WERI-Rb-1 (cell line): ENCODE data around the gene HNRNPH3.

Experiments used
- DNase-seq: peaks from one replicate; pipeline ENCODE4 v3.0.0-alpha.2; 2020
- H3K27ac ChIP-seq: fragments of 250-450 bp; sonication (Bioruptor Pico); 2 replicates; pipeline ENCODE4 v1.5.1; 2020; ENCODE audit warnings: mild to moderate bottlenecking, moderate library complexity
- H3K27me3 ChIP-seq: fragments of 250-450 bp; sonication (Bioruptor Pico); 2 replicates; pipeline ENCODE4 v1.5.1; 2021; ENCODE audit warnings: mild to moderate bottlenecking, low read depth, moderate library complexity; ENCODE audit not compliant: insufficient read depth, severe bottlenecking
- H3K36me3 ChIP-seq: fragments of 250-450 bp; sonication (Bioruptor Pico); 2 replicates; pipeline ENCODE4 v1.5.1; 2020; ENCODE audit warnings: mild to moderate bottlenecking, moderate library complexity
- H3K4me3 ChIP-seq: 2 replicates; pipeline ENCODE4 v1.5.1; 2011; ENCODE audit warnings: low read depth, mild to moderate bottlenecking, control low read depth, low read length
- H3K9me3 ChIP-seq: fragments of 250-450 bp; sonication (Bioruptor Pico); 2 replicates; pipeline ENCODE4 v1.5.1; 2021; ENCODE audit warnings: mild to moderate bottlenecking, moderate library complexity; ENCODE audit not compliant: severe bottlenecking
- TF ChIP-seq, protein P1 (sequence below): IDR thresholded peaks from 2 replicates; pipeline ENCODE4 v1.5.1; 2011; ENCODE audit warnings: low read depth, mild to moderate bottlenecking, control low read depth, inconsistent platforms, low read length

HNRNPH3 gene

DNA sequence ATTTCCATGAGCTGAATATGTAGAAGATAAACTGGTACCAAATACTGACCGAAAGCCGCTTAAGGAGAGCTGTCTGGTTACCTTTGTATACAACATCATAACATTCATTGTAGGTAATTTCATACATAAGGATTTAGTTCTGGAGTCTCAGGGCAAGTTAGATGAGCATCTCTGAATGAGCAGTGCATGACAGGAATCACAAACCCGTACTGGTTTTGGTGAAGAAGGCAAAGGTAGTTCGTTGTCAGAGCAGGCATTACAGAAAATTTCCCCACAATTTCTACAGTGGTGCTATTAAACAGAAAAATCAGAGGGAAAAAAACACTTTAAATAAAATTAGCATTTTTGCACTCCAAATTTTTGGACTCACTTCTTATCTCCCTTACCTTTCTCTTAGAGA is 13.8 kb downstream of the HNRNPH3 start:
- Histone ChIP-seq H3K27ac (peak overlapping the region; percentile 18; the same call in 1 of the 2 replicates), H3K36me3 (peaks cover 73% of the 10 kb centered on the region)
- TF ChIP-seq, protein P1, sequence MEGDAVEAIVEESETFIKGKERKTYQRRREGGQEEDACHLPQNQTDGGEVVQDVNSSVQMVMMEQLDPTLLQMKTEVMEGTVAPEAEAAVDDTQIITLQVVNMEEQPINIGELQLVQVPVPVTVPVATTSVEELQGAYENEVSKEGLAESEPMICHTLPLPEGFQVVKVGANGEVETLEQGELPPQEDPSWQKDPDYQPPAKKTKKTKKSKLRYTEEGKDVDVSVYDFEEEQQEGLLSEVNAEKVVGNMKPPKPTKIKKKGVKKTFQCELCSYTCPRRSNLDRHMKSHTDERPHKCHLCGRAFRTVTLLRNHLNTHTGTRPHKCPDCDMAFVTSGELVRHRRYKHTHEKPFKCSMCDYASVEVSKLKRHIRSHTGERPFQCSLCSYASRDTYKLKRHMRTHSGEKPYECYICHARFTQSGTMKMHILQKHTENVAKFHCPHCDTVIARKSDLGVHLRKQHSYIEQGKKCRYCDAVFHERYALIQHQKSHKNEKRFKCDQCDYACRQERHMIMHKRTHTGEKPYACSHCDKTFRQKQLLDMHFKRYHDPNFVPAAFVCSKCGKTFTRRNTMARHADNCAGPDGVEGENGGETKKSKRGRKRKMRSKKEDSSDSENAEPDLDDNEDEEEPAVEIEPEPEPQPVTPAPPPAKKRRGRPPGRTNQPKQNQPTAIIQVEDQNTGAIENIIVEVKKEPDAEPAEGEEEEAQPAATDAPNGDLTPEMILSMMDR = no peak

DNA sequence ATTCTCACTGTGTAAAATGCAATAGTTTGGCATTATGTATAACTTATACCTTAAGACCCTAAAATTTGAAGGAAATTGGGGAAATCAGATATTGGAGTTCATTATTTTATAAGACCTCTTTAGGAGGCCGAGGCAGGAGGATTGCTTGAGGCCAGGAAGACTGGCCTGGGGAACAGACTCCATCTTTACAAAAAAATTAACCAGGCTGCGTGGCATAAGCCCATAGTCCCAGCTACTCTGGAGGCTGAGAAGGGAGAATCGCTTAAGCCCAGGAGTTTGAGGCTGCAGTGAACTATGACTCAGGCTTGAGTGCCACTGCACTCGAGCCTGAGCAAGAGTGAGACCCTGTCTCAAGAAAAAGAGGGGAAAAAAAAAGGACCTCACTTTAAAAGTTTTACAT is 14.9 kb downstream of the HNRNPH3 start:
- H3K4me3 ChIP-seq = no peak overlapping the region
- no peak for DNase-seq
- H3K27ac ChIP-seq = no peak overlapping the region
- no peaks in the 10 kb centered on the region for H3K9me3 ChIP-seq
- H3K27me3 ChIP-seq = no peaks in the 10 kb centered on the region
- TF ChIP-seq, protein P1 = no peak
- H3K36me3 ChIP-seq = peaks cover 63% of the 10 kb centered on the region

More for the DNA sequence above, 13.8 kb downstream of the HNRNPH3 start:
- H3K4me3 ChIP-seq = no peak overlapping the region
- DNase-seq = no peak
- no peaks in the 10 kb centered on the region for H3K9me3 ChIP-seq
- H3K27me3 ChIP-seq = no peaks in the 10 kb centered on the region

DNA sequence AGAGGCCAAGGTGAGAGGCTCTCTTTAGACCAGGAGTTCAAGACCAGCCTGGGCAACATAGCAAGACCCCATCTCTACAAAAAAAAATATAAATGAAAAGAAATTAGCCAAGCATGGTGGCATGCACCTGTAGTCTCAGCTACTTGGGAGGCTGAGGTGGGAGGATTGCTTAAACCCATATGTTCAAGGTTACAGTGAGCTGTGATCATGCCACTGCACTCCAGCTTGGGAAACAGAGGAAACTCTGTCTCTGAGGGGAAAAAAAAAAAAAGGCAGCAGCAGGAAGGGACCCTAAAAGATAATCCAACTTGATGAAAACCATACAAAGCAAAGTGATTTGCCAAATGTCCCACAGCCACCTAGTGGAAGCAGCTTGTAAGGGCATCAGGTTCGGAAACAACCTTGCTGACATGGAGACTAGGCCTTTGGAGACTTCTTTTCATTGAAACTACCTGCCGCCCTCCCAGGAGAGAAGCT is 16.4 kb downstream of the HNRNPH3 start:
- no peak overlapping the region; the same call in 1 of the 2 replicates for H3K27ac ChIP-seq
- DNase-seq = peak; percentile 53
- TF ChIP-seq, protein P1 = peak; percentile 89
- H3K27me3 ChIP-seq = no peaks in the 10 kb centered on the region
- H3K4me3 ChIP-seq = no peak overlapping the region
- peaks cover 63% of the 10 kb centered on the region for H3K36me3 ChIP-seq
- no peaks in the 10 kb centered on the region for H3K9me3 ChIP-seq

DNA sequence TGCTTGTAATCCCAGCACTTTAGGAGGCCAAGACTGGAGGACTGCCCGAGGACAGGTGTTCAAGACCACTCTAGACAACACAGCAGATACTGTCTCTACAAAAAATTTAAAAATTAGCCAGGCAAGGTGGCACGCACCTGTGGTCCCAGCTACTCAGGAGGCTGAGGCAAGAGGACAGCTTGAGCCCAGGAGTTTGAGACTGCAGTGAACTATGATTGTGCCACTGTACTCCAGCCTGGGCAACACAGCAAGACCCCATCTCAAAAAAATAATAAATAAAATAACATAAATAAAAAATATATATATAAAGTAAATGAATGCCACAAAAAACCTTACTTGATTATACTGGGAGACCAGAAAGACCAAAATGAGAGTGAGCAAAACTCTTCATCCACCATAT is 21.7 kb downstream of the HNRNPH3 start:
- Histone ChIP-seq H3K4me3 (no peak overlapping the region), H3K36me3 (peaks cover 69% of the 10 kb centered on the region), H3K27me3 (no peaks in the 10 kb centered on the region), H3K27ac (no peak overlapping the region), H3K9me3 (no peaks in the 10 kb centered on the region)
- no peak for DNase-seq
- TF ChIP-seq, protein P1 = no peak

DNA sequence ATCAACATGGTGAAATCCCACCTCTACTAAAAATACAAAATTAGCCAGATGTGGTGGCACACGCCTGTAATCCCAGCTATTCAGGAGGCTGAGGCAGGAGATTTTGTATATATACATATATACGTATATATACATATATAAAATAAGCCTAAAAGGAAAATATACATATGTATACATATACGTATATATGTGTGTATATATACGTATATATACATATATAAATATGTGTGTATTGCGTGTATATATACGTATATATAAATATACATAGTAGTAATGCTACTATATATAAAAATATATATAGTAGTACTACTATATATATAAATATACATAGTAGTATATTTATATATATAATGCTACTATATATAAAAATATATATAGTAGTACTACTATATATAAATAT is 27.3 kb downstream of the HNRNPH3 start:
- Histone ChIP-seq H3K36me3 (peaks cover 78% of the 10 kb centered on the region), H3K4me3 (no peak overlapping the region), H3K27me3 (no peaks in the 10 kb centered on the region), H3K27ac (no peak overlapping the region), H3K9me3 (no peaks in the 10 kb centered on the region)
- TF ChIP-seq, protein P1 = no peak
- no peak for DNase-seq

DNA sequence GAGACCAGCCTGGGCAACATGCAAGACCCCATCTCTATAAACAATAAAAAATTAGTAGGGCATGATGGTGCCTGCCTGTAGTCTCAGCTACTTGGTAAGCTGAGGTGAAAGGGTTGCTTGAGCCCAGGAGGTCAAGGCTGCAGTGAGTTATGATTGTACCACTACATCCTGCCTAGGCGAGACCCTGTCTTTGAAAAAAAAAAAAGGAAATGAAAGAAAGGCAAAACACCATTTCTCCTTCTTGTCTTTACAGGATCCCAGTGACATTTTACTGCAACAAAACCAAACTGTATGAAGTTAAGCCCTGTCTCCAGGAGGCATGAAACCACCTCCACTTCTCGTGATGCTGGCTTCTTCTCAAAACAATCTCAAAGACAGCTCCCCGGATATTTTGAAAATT is 30.7 kb downstream of the HNRNPH3 start:
- Histone ChIP-seq H3K4me3 (no peak overlapping the region), H3K27ac (no peak overlapping the region), H3K9me3 (no peaks in the 10 kb centered on the region), H3K36me3 (peaks cover 56% of the 10 kb centered on the region), H3K27me3 (no peaks in the 10 kb centered on the region)
- TF ChIP-seq, protein P1 = no peak
- DNase-seq = no peak
